Neural progenitor cell (in vitro differentiated cells): Measurements from ENCODE around the gene SAC3D1. TPM values are rescaled to one million over a fixed set of nuclear protein-coding genes. Genes with fewer than 3 reads are reported as not detected.

Source experiments
- DNase-seq: peaks from one replicate; pipeline ENCODE4 v3.0.0-alpha.2; 2016; ENCODE audit warnings: low spot score
- H2AFZ ChIP-seq: fragments of 200-600 bp; sonication (generic); replicated peaks from 2 replicates; pipeline ENCODE4 v1.6.1; 2016; ENCODE audit warnings: antibody characterized with exemption
- H3F3A ChIP-seq: fragments of 200-600 bp; sonication (generic); 2 replicates; pipeline ENCODE4 v1.6.1; 2016; ENCODE audit warnings: antibody characterized with exemption, low read depth
- H3K27ac ChIP-seq: fragments of 200-600 bp; sonication (generic); 2 replicates; pipeline ENCODE4 v1.5.1; 2016; ENCODE audit warnings: mild to moderate bottlenecking
- H3K27me3 ChIP-seq: fragments of 200-600 bp; sonication (generic); 2 replicates; pipeline ENCODE4 v1.6.1; 2016; ENCODE audit warnings: mild to moderate bottlenecking, moderate library complexity
- H3K36me3 ChIP-seq: fragments of 200-600 bp; sonication (generic); 2 replicates; pipeline ENCODE4 v1.5.1; 2016
- H3K4me1 ChIP-seq: fragments of 200-600 bp; sonication (generic); 2 replicates; pipeline ENCODE4 v1.6.1; 2016; ENCODE audit warnings: mixed run types
- H3K4me2 ChIP-seq: fragments of 200-600 bp; sonication (generic); 2 replicates; pipeline ENCODE4 v1.6.1; 2016
- H3K4me3 ChIP-seq: fragments of 200-600 bp; sonication (generic); 2 replicates; pipeline ENCODE4 v1.5.1; 2016
- H3K79me2 ChIP-seq: fragments of 200-600 bp; sonication (generic); 2 replicates; pipeline ENCODE4 v1.6.1; 2016; ENCODE audit warnings: low read depth
- H3K9ac ChIP-seq: fragments of 200-600 bp; sonication (generic); 2 replicates; pipeline ENCODE4 v1.6.1; 2016
- H3K9me3 ChIP-seq: fragments of 200-600 bp; sonication (generic); 2 replicates; pipeline ENCODE4 v1.5.1; 2016; ENCODE audit warnings: low read depth
- H4K20me1 ChIP-seq: fragments of 200-600 bp; sonication (generic); 2 replicates; pipeline ENCODE4 v1.6.1; 2016; ENCODE audit warnings: low read depth
- H3K27ac Mint-ChIP-seq: 3 replicates; pipeline ENCODE4 v1.8.0; 2021; ENCODE audit warnings: mixed read lengths
- H3K27me3 Mint-ChIP-seq: 2 replicates; pipeline ENCODE4 v1.8.0; 2022; ENCODE audit warnings: low read depth, mild to moderate bottlenecking, inconsistent platforms, moderate library complexity, mixed read lengths; ENCODE audit not compliant: insufficient read depth
- H3K36me3 Mint-ChIP-seq: 3 replicates; pipeline ENCODE4 v1.8.0; 2021; ENCODE audit warnings: mixed read lengths
- H3K4me1 Mint-ChIP-seq: 3 replicates; pipeline ENCODE4 v1.8.0; 2021; ENCODE audit warnings: mixed read lengths
- H3K4me3 Mint-ChIP-seq: 3 replicates; pipeline ENCODE4 v1.8.0; 2021; ENCODE audit warnings: mild to moderate bottlenecking, moderate library complexity, mixed read lengths
- H3K9me3 Mint-ChIP-seq: 3 replicates; pipeline ENCODE4 v1.8.0; 2020; ENCODE audit warnings: mixed read lengths
- EZH2 ChIP-seq: fragments of 200-600 bp; sonication (generic); IDR thresholded peaks from 2 replicates; pipeline ENCODE4 v1.6.1; 2017; ENCODE audit warnings: antibody characterized with exemption, mild to moderate bottlenecking, moderate library complexity
- EZH2phosphoT487 ChIP-seq: fragments of 200-600 bp; sonication (generic); IDR thresholded peaks from 2 replicates; pipeline ENCODE4 v1.6.1; 2017; ENCODE audit warnings: antibody characterized with exemption
- total RNA-seq: library from RNA; depleted of rRNA; stranded (reverse); fragments of >200 nt; gene quantifications from 2 replicates; pipeline ENCODE4 v1.2.3, GENCODE V29; 2015; ENCODE audit warnings: low replicate concordance
- TF ChIP-seq, protein P1 (sequence below): fragments of 200-600 bp; sonication (generic); IDR thresholded peaks from 2 replicates; pipeline ENCODE4 v1.5.1; 2017; ENCODE audit warnings: antibody characterized with exemption, mild to moderate bottlenecking

The SAC3D1 gene
- total RNA-seq, 1 donor from 2014 or later, result 3.0 TPM

DNA sequence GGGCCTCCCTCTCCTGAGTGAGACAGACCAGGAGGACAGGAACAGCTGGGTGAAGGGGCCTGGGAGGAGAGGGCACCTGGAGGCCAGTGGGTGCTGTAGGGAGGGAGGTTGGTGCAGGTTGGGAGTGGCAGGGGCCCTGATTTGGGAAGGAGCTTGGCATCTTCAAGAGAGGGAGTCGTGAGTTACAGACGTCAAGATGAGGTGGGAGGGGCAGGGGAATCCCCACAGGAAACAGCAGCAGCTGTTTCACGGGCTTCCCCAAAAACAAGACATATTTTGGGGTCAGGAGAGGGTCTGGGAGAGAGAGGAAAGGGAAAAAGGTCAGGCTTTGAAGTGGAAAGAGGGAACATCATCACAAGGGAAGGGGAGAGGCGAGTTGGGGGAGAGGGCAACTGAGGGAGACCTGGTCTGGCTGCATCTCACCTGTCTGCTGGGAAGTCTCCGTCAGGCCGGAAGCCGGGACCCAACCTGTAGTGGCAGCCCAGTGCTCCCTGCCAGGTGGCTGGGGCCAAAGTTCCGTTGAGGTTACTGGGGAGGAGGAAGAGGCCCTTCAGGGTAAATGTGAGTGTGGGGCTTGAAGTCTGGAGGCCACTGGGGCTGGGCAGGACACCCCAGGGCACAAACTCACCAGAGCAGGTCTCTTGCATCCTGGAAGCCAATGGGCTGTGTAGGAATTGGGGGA, 13.0 kb downstream of the SAC3D1 start:
- Histone ChIP-seq H3K79me2 (no peaks in the 10 kb centered on the region), H3K27ac (no peak overlapping the region), H3K36me3 (no peaks in the 10 kb centered on the region), H3K4me2 (no peak overlapping the region), H3K9me3 (no peaks in the 10 kb centered on the region), H3F3A (no peaks in the 10 kb centered on the region), H3K9ac (no peak overlapping the region), H4K20me1 (no peaks in the 10 kb centered on the region), H3K4me3 (no peak overlapping the region), H2AFZ (no peak overlapping the region), H3K4me1 (no peaks in the 10 kb centered on the region), H3K27me3 (no peaks in the 10 kb centered on the region)
- TF ChIP-seq, protein P1, sequence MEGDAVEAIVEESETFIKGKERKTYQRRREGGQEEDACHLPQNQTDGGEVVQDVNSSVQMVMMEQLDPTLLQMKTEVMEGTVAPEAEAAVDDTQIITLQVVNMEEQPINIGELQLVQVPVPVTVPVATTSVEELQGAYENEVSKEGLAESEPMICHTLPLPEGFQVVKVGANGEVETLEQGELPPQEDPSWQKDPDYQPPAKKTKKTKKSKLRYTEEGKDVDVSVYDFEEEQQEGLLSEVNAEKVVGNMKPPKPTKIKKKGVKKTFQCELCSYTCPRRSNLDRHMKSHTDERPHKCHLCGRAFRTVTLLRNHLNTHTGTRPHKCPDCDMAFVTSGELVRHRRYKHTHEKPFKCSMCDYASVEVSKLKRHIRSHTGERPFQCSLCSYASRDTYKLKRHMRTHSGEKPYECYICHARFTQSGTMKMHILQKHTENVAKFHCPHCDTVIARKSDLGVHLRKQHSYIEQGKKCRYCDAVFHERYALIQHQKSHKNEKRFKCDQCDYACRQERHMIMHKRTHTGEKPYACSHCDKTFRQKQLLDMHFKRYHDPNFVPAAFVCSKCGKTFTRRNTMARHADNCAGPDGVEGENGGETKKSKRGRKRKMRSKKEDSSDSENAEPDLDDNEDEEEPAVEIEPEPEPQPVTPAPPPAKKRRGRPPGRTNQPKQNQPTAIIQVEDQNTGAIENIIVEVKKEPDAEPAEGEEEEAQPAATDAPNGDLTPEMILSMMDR, result no peak
- TF ChIP-seq EZH2phosphoT487, result no peak
- no peak for TF ChIP-seq EZH2
- DNase-seq, result no peak
- Mint-ChIP-seq H3K27me3 (peaks cover 8% of the 10 kb centered on the region), H3K4me3 (no peak overlapping the region), H3K4me1 (no peaks in the 10 kb centered on the region), H3K9me3 (no peaks in the 10 kb centered on the region), H3K27ac (no peak overlapping the region), H3K36me3 (no peaks in the 10 kb centered on the region)

DNA sequence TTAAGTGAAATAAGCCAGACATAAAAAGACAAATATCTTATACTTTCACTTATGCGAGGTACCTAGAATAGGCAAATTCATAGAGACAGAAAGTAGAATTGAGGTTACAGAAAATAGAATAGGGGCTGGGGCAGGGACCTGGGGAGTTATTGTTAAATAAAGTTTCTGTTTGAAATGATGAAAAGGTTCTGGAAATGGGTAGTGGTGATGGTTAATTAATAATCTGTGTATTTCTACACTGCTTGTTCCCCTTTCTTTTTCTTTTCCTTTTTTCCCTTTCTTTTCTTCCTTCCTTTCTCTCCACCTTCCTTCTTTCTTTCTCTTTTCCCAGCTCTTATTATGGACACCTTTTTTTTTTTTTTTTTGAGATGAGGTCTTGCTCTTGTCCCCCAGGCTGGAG, 14.5 kb downstream of the SAC3D1 start:
- no peaks in the 10 kb centered on the region for H4K20me1 ChIP-seq
- H3K79me2 ChIP-seq, result no peaks in the 10 kb centered on the region

DNA sequence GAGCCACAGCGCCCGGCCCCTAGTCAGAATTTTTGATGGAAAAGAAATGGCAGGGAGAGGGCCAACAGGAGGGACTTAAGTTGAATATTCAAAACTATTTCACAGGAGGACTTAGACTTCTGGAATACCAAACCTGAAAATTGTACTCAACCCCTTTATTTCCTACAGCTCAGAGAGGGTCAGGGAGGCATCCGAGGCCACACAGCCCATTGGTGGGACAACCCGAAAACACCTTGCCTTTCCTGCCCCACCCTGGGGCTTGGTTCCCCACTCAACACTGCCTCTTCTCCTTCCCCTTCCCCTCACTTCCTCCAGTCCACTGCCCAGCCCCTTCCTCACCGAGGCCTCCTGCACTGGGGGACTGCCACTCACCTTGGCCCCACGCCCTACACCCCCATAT, 16.0 kb downstream of the SAC3D1 start:
- Histone ChIP-seq H3K9me3 (no peaks in the 10 kb centered on the region), H2AFZ (no peak overlapping the region), H3F3A (no peaks in the 10 kb centered on the region), H3K79me2 (no peaks in the 10 kb centered on the region), H3K4me2 (no peak overlapping the region), H3K36me3 (no peaks in the 10 kb centered on the region), H4K20me1 (no peaks in the 10 kb centered on the region), H3K4me1 (no peaks in the 10 kb centered on the region), H3K27ac (no peak overlapping the region), H3K4me3 (no peak overlapping the region), H3K27me3 (no peaks in the 10 kb centered on the region), H3K9ac (no peak overlapping the region)
- Mint-ChIP-seq H3K9me3 (no peaks in the 10 kb centered on the region), H3K36me3 (no peaks in the 10 kb centered on the region), H3K4me1 (peaks cover 3% of the 10 kb centered on the region), H3K27me3 (peaks cover 6% of the 10 kb centered on the region), H3K4me3 (no peak overlapping the region), H3K27ac (no peak overlapping the region)
- DNase-seq, result no peak
- TF ChIP-seq, protein P1, result no peak
- TF ChIP-seq EZH2 (no peak), EZH2phosphoT487 (no peak)

More for the DNA sequence above, 14.5 kb downstream of the SAC3D1 start:
- H3K36me3 ChIP-seq, result no peaks in the 10 kb centered on the region
- H3K27ac ChIP-seq, result no peak overlapping the region
- no peak for TF ChIP-seq EZH2
- no peak for TF ChIP-seq EZH2phosphoT487
- TF ChIP-seq, protein P1, result no peak
- H3K27me3 ChIP-seq, result no peaks in the 10 kb centered on the region
- no peaks in the 10 kb centered on the region for H3K9me3 ChIP-seq
- Mint-ChIP-seq H3K4me3 (no peak overlapping the region), H3K9me3 (no peaks in the 10 kb centered on the region), H3K27me3 (peaks cover 8% of the 10 kb centered on the region), H3K27ac (no peak overlapping the region), H3K4me1 (no peaks in the 10 kb centered on the region), H3K36me3 (no peaks in the 10 kb centered on the region)
- H3K4me1 ChIP-seq, result no peaks in the 10 kb centered on the region
- no peak overlapping the region for H2AFZ ChIP-seq
- DNase-seq, result no peak
- H3K9ac ChIP-seq, result no peak overlapping the region
- no peak overlapping the region for H3K4me3 ChIP-seq
- no peaks in the 10 kb centered on the region for H3F3A ChIP-seq
- no peak overlapping the region for H3K4me2 ChIP-seq
